COLO829 (cell line): ENCODE results near the gene CSNK1E.

Experiments used
- DNase-seq: peaks from one replicate; pipeline ENCODE4 v3.0.0; 2012; ENCODE audit warnings: low spot score

The CSNK1E gene

GRCh38 chr22:38305471-38306448 lies 11.5 kb downstream of the CSNK1E start:
- no peak for DNase-seq

GRCh38 chr22:38304526-38304925 lies 12.7 kb downstream of the CSNK1E start:
- DNase-seq: no peak

- DNase-seq: no peak
Observed at GRCh38 chr22:38303974-38304373, 13.3 kb downstream of the CSNK1E start.

- no peak for DNase-seq
Observed at GRCh38 chr22:38302906-38303305, 14.3 kb downstream of the CSNK1E start.

- no peak for DNase-seq
Observed at GRCh38 chr22:38300946-38301345, 16.3 kb downstream of the CSNK1E start.

GRCh38 chr22:38300197-38300945 lies 16.9 kb downstream of the CSNK1E start:
- no peak for DNase-seq

GRCh38 chr22:38299770-38300102 lies 17.5 kb downstream of the CSNK1E start:
- DNase-seq: no peak

- DNase-seq: no peak
Observed at GRCh38 chr22:38298312-38299005, 18.8 kb downstream of the CSNK1E start.

- DNase-seq: no peak
Observed at GRCh38 chr22:38296372-38296771, 20.9 kb downstream of the CSNK1E start.

GRCh38 chr22:38295863-38296262 lies 21.4 kb downstream of the CSNK1E start:
- no peak for DNase-seq

GRCh38 chr22:38295339-38295738 lies 21.9 kb downstream of the CSNK1E start:
- DNase-seq: no peak

- no peak for DNase-seq
Observed at GRCh38 chr22:38294193-38294592, 23.0 kb downstream of the CSNK1E start.

GRCh38 chr22:38292694-38293093 lies 24.5 kb downstream of the CSNK1E start:
- no peak for DNase-seq

GRCh38 chr22:38291201-38291777 lies 25.9 kb downstream of the CSNK1E start:
- DNase-seq: no peak

GRCh38 chr22:38290347-38290746 lies 26.9 kb downstream of the CSNK1E start:
- no peak for DNase-seq

GRCh38 chr22:38289583-38290082 lies 27.6 kb downstream of the CSNK1E start:
- DNase-seq: no peak

GRCh38 chr22:38286915-38287669 lies 30.1 kb downstream of the CSNK1E start:
- no peak for DNase-seq

- no peak for DNase-seq
Observed at GRCh38 chr22:38285018-38285417, 32.2 kb downstream of the CSNK1E start.

GRCh38 chr22:38284042-38284402 lies 33.2 kb downstream of the CSNK1E start:
- no peak for DNase-seq

GRCh38 chr22:38282397-38282796 lies 34.8 kb downstream of the CSNK1E start:
- no peak for DNase-seq

- no peak for DNase-seq
Observed at GRCh38 chr22:38276166-38276565, 41.1 kb downstream of the CSNK1E start.
